ENCODE measurements around the gene RGS14. TPM values are rescaled to one million over a fixed set of nuclear protein-coding genes. Genes with fewer than 3 reads are reported as not detected.

Gene RGS14
- polyA plus RNA-seq, 1 donor (not counting 4 experiments of a cell fraction or from before 2014, with no cell fraction given): 8.6 TPM

GRCh38 chr5:177354711-177355110 lies 3.0 kb upstream of the RGS14 start:
- dilution Hi-C loops (cut with MboI; ENCODE audit: extremely low pct_ligation_motif_present, low sequenced_read_pairs): no loop called here
- Histone ChIP-seq H3K9ac (ENCODE audit: control insufficient read depth, extremely low read depth, insufficient read depth, low read length) (no peak overlapping the region), H3K4me2 (ENCODE audit: control insufficient read depth, extremely low read depth, insufficient read depth, low read depth, low read length) (no peak overlapping the region), H4K20me1 (ENCODE audit: control insufficient read depth, extremely low read depth, insufficient read depth, low read length) (no peaks in the 10 kb centered on the region), H3K27ac (ENCODE audit: control insufficient read depth, insufficient read depth, low read length) (no peak overlapping the region), H2AFZ (ENCODE audit: control insufficient read depth, low read length) (no peak overlapping the region), H3K9me3 (ENCODE audit: control insufficient read depth, low read depth, low read length) (no peaks in the 10 kb centered on the region), H3K4me3 (ENCODE audit: control insufficient read depth in 2 of 3, extremely low read depth in 1 of 3, insufficient read depth in 2 of 3, low read depth in 1 of 3, low read length in 3 of 3) (no peak overlapping the region), H3K36me3 (ENCODE audit: control insufficient read depth in 2 of 2, extremely low read depth in 1 of 2, insufficient read depth in 2 of 2, low read length in 2 of 2) (peaks cover 0 to 6% of the 10 kb centered on the region in 2 experiments), H3K4me1 (ENCODE audit: control insufficient read depth, extremely low read depth, insufficient read depth, low read length) (peaks cover 37% of the 10 kb centered on the region), H3K9me1 (ENCODE audit: control insufficient read depth, extremely low read depth, insufficient read depth, low read length) (no peaks in the 10 kb centered on the region), H3K27me3 (ENCODE audit: control insufficient read depth, extremely low read depth, insufficient read depth, low read length) (no peaks in the 10 kb centered on the region), H3K79me2 (ENCODE audit: control insufficient read depth, insufficient read depth, low read length) (peaks cover 17% of the 10 kb centered on the region)
- TF ChIP-seq CTCF (optimal IDR thresholded peaks at IDR 0.05 in 1 of 3, IDR thresholded peaks at IDR 0.05 in 1 of 3, conservative IDR thresholded peaks at IDR 0.05 in 1 of 3; ENCODE audit: extremely low read depth in 1 of 3, insufficient read depth in 2 of 3, low read length in 3 of 3) (no peak), EZH2 (IDR thresholded peaks at IDR 0.05; ENCODE audit: low read length) (no peak)
- DNase-seq (ENCODE audit: low read depth, low spot score): no peak
- FAIRE-seq: no peak

GRCh38 chr5:177355162-177355867 lies 2.4 kb upstream of the RGS14 start:
- H3K4me3 ChIP-seq (ENCODE audit: control insufficient read depth in 2 of 3, extremely low read depth in 1 of 3, insufficient read depth in 2 of 3, low read depth in 1 of 3, low read length in 3 of 3): no peak overlapping the region
- H3K4me1 ChIP-seq (ENCODE audit: control insufficient read depth, extremely low read depth, insufficient read depth, low read length): peaks cover 31% of the 10 kb centered on the region
- dilution Hi-C loops (cut with MboI; ENCODE audit: extremely low pct_ligation_motif_present, low sequenced_read_pairs): no loop called here
- H3K27me3 ChIP-seq (ENCODE audit: control insufficient read depth, extremely low read depth, insufficient read depth, low read length): no peaks in the 10 kb centered on the region
- H3K79me2 ChIP-seq (ENCODE audit: control insufficient read depth, insufficient read depth, low read length): peaks cover 11% of the 10 kb centered on the region
- no peaks in the 10 kb centered on the region for H3K9me3 ChIP-seq (ENCODE audit: control insufficient read depth, low read depth, low read length)
- H4K20me1 ChIP-seq (ENCODE audit: control insufficient read depth, extremely low read depth, insufficient read depth, low read length): no peaks in the 10 kb centered on the region
- H3K36me3 ChIP-seq (ENCODE audit: control insufficient read depth in 2 of 2, extremely low read depth in 1 of 2, insufficient read depth in 2 of 2, low read length in 2 of 2): no peaks in the 10 kb centered on the region
- no peak overlapping the region for H3K27ac ChIP-seq (ENCODE audit: control insufficient read depth, insufficient read depth, low read length)
- FAIRE-seq (no peak), DNase-seq (ENCODE audit: low read depth, low spot score) (no peak)
- no peak overlapping the region for H3K4me2 ChIP-seq (ENCODE audit: control insufficient read depth, extremely low read depth, insufficient read depth, low read depth, low read length)
- no peak for TF ChIP-seq CTCF (optimal IDR thresholded peaks at IDR 0.05 in 1 of 3, IDR thresholded peaks at IDR 0.05 in 1 of 3, conservative IDR thresholded peaks at IDR 0.05 in 1 of 3; ENCODE audit: extremely low read depth in 1 of 3, insufficient read depth in 2 of 3, low read length in 3 of 3)
- TF ChIP-seq EZH2 (IDR thresholded peaks at IDR 0.05; ENCODE audit: low read length): no peak
- H2AFZ ChIP-seq (ENCODE audit: control insufficient read depth, low read length): no peak overlapping the region
- H3K9me1 ChIP-seq (ENCODE audit: control insufficient read depth, extremely low read depth, insufficient read depth, low read length): no peaks in the 10 kb centered on the region
- no peak overlapping the region for H3K9ac ChIP-seq (ENCODE audit: control insufficient read depth, extremely low read depth, insufficient read depth, low read length)
